Smooth muscle cell (in vitro differentiated cells): ENCODE data around the gene NOC4L. TPM values are rescaled to one million over a fixed set of nuclear protein-coding genes. Genes with fewer than 3 reads are reported as not detected.
"Not testable (repeated sequence)": the region's sequence is repeated elsewhere in the genome, so short reads cannot be mapped to it uniquely, and the experiment has no call there.

Source experiments
- DNase-seq: peaks from one replicate; lab custom pipeline; 2025; ENCODE audit not compliant: unreplicated experiment; lab: John Stamatoyannopoulos, UW
- H2AFZ ChIP-seq: fragments of 200-600 bp; sonication (generic); 2 replicates; pipeline ENCODE4 v1.6.0; 2016; ENCODE audit warnings: antibody characterized with exemption, low read depth, mild to moderate bottlenecking
- H3F3A ChIP-seq: fragments of 200-600 bp; sonication (generic); 2 replicates; pipeline ENCODE4 v1.6.0; 2017; ENCODE audit warnings: antibody characterized with exemption, low read depth
- H3K27ac ChIP-seq: fragments of 200-600 bp; sonication (generic); 2 replicates; pipeline ENCODE4 v1.5.1; 2016; ENCODE audit warnings: low read depth, mild to moderate bottlenecking
- H3K27me3 ChIP-seq: fragments of 200-600 bp; sonication (generic); 2 replicates; pipeline ENCODE4 v1.6.1; 2016; ENCODE audit warnings: low read depth, mild to moderate bottlenecking
- H3K36me3 ChIP-seq: fragments of 200-600 bp; sonication (generic); 2 replicates; pipeline ENCODE4 v1.5.1; 2016; ENCODE audit warnings: low read depth
- H3K4me1 ChIP-seq: fragments of 200-600 bp; sonication (generic); 2 replicates; pipeline ENCODE4 v1.5.1; 2016; ENCODE audit warnings: low read depth
- H3K4me2 ChIP-seq: fragments of 200-600 bp; sonication (generic); 2 replicates; pipeline ENCODE4 v1.6.0; 2016; ENCODE audit warnings: mild to moderate bottlenecking
- H3K4me3 ChIP-seq: fragments of 200-600 bp; sonication (generic); 2 replicates; pipeline ENCODE4 v1.5.1; 2016; ENCODE audit warnings: mild to moderate bottlenecking
- H3K79me2 ChIP-seq: fragments of 200-600 bp; sonication (generic); 2 replicates; pipeline ENCODE4 v1.6.0; 2016; ENCODE audit warnings: low read depth, mild to moderate bottlenecking
- H3K9ac ChIP-seq: fragments of 200-600 bp; sonication (generic); 2 replicates; pipeline ENCODE4 v1.6.0; 2016; ENCODE audit warnings: low read depth
- H3K9me3 ChIP-seq: fragments of 200-600 bp; sonication (generic); replicated peaks from 2 replicates; pipeline ENCODE4 v1.5.1; 2016; ENCODE audit warnings: low read depth
- H4K20me1 ChIP-seq: fragments of 200-600 bp; sonication (generic); 2 replicates; pipeline ENCODE4 v1.6.0; 2016; ENCODE audit warnings: low read depth
- WGBS: methylation state at CpG from one replicate; pipeline ENCODE4 v1.1.7; 2016; ENCODE audit warnings: low lambda C conversion rate; 5-methylcytosine and 5-hydroxymethylcytosine counted together
- polyA plus RNA-seq: library from polyadenylated mRNA; unstranded; fragments of >200 nt; fragmentation: Nextera tagmentation; extraction: Ambion mirVana; gene quantifications from 2 replicates; pipeline ENCODE4 v1.2.1, GENCODE V29; 2016
- total RNA-seq: library from RNA; depleted of rRNA; stranded (reverse); fragments of >200 nt; gene quantifications from 2 replicates; pipeline ENCODE4 v1.2.3, GENCODE V29; 2014
- TF ChIP-seq, protein P1 (sequence below): fragments of 200-600 bp; sonication (generic); IDR thresholded peaks from 2 replicates; pipeline ENCODE4 v1.5.1; 2017; ENCODE audit warnings: borderline replicate concordance, mild to moderate bottlenecking, antibody characterized with exemption; ENCODE audit not compliant: insufficient read depth, poor library complexity, severe bottlenecking

The NOC4L gene
- total and polyA plus RNA-seq, 2 experiments from 2014 or later, result 9.8 to 39.9 TPM

DNA sequence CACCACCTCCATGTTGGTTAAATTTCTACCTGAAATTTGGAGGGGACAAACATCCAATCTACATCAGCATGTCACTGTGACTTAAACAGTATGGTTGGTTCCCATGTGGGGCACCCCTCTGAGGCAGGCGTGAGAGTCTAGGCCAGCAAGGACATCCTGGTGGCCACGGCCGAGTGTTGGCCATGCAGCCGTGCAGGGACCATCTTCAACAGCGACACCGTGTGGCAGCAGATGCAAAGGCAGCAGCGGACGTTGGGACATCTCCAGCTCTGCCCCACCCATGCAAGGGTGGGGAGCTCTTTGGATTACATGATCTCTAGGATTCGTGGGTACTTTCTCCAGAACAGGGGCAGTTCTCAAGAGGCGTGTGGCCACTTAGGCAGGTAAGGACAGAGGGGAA lies 49.8 kb downstream of the NOC4L start:
- no peaks in the 10 kb centered on the region for H3K36me3 ChIP-seq
- H3K79me2 ChIP-seq, result no peaks in the 10 kb centered on the region
- H3K4me2 ChIP-seq, result no peak overlapping the region
- 53% methylated on average over 10 of the region's 10 CpGs for WGBS
- no peak for DNase-seq
- H2AFZ ChIP-seq, result no peak overlapping the region
- peaks cover 9% of the 10 kb centered on the region for H3K4me1 ChIP-seq
- H3K9ac ChIP-seq, result no peak overlapping the region
- no peak overlapping the region for H3K4me3 ChIP-seq
- H4K20me1 ChIP-seq, result no peaks in the 10 kb centered on the region
- TF ChIP-seq, protein P1, sequence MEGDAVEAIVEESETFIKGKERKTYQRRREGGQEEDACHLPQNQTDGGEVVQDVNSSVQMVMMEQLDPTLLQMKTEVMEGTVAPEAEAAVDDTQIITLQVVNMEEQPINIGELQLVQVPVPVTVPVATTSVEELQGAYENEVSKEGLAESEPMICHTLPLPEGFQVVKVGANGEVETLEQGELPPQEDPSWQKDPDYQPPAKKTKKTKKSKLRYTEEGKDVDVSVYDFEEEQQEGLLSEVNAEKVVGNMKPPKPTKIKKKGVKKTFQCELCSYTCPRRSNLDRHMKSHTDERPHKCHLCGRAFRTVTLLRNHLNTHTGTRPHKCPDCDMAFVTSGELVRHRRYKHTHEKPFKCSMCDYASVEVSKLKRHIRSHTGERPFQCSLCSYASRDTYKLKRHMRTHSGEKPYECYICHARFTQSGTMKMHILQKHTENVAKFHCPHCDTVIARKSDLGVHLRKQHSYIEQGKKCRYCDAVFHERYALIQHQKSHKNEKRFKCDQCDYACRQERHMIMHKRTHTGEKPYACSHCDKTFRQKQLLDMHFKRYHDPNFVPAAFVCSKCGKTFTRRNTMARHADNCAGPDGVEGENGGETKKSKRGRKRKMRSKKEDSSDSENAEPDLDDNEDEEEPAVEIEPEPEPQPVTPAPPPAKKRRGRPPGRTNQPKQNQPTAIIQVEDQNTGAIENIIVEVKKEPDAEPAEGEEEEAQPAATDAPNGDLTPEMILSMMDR, result peak; percentile 19
- H3K27ac ChIP-seq, result no peak overlapping the region
- no peaks in the 10 kb centered on the region for H3F3A ChIP-seq
- H3K9me3 ChIP-seq, result no peaks in the 10 kb centered on the region
- no peaks in the 10 kb centered on the region for H3K27me3 ChIP-seq

DNA sequence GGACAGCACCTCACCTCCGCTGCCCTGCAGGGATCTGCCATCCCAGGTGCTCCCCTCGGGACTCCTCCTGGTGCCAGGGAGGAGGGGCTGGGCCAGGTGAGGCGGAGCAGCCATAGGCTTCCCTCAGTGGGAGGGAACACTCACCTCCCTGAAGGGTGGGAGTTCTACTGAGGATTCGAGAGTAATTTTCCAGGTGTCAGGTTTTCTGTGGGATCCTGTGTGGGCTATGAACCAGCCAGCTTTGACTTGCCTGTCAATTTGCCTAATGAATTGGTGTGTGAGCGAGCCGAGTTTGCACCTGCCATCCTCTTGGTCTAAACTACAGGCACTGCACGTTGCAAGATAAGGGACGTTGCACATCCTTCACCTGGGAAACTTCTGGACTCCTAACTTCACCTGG lies 50.3 kb downstream of the NOC4L start:
- H4K20me1 ChIP-seq, result no peaks in the 10 kb centered on the region
- 79% methylated on average over 8 of the region's 8 CpGs for WGBS

DNA sequence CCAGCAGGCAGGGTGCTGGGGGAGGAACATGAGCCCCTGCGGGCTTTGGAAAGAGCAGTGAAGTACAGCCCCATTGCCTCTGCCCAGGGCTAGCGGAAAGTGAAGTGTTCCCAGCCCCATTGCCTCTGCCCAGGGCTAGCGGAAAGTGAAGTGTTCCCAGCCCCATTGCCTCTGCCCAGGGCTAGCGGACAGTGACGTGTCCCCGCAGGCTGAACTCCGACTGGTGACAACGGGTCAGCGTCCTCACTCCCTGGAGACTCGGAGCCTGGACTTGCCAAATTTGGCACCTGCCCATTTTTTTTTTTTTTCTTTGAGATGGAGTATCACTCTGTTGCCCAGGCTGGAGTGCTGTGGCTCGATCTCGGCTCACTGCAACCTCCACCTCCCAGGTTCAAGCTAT lies 51.0 kb downstream of the NOC4L start:
- H4K20me1 ChIP-seq, H3K36me3 ChIP-seq, H3K4me1 ChIP-seq: not testable (repeated sequence)

More for the DNA sequence above, 50.3 kb downstream of the NOC4L start:
- H3K9me3 ChIP-seq, result no peaks in the 10 kb centered on the region
- H3K9ac ChIP-seq, result no peak overlapping the region
- H3K4me1 ChIP-seq, result peaks cover 5% of the 10 kb centered on the region
- no peak overlapping the region for H3K4me2 ChIP-seq
- no peaks in the 10 kb centered on the region for H3K27me3 ChIP-seq
- no peaks in the 10 kb centered on the region for H3F3A ChIP-seq
- TF ChIP-seq, protein P1, result no peak
- H2AFZ ChIP-seq, result no peak overlapping the region
- H3K27ac ChIP-seq, result no peak overlapping the region
- H3K36me3 ChIP-seq, result no peaks in the 10 kb centered on the region
- H3K4me3 ChIP-seq, result no peak overlapping the region
- no peaks in the 10 kb centered on the region for H3K79me2 ChIP-seq
- no peak for DNase-seq

DNA sequence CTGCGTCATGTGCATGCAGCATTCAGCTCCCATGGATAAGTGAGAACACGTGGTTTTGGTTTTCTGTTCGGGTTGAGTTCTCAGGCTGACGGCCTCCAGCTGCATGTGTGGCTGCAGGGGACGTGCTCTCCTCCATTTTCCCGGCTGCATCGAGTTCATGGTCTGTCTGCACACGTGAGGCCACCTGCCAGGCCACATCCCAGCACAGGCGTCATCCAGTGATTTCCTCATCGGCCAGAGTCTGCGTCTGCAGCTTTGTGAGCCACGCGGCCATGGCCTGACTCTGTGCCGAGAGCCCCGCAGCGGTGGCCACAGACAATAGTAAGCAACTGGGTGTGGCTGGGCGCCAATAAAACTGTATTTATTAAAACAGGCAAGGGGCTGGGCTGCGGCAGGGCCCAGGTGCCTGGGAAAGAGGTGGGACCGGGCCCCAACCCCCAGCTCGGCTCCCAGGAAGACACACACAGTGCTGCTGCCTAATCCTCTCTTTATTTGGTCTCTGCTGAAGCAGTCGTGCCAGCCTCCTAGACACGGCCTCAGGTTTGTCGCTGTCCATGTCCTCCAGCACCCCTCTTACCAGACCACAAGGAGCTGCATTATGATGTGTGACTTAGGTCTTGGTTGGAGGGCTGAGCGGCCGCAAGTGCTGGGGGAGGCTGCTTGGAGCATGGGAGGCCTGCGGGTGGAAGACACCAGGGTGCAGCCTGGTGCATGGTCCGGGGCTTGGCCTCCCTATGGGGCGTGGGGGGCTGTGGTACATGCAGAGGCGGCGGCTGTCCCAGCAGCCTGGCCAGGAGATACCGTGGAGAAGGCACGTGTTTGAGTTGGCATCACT lies 52.0 kb downstream of the NOC4L start:
- no peaks in the 10 kb centered on the region for H3K4me1 ChIP-seq
- no peaks in the 10 kb centered on the region for H3K79me2 ChIP-seq
- H3K27ac ChIP-seq, result no peak overlapping the region
- TF ChIP-seq, protein P1, result no peak
- 87% methylated on average over 32 of the region's 32 CpGs for WGBS
- no peaks in the 10 kb centered on the region for H3K27me3 ChIP-seq
- no peaks in the 10 kb centered on the region for H3F3A ChIP-seq
- H3K4me3 ChIP-seq, result no peak overlapping the region
- no peaks in the 10 kb centered on the region for H3K9me3 ChIP-seq
- no peaks in the 10 kb centered on the region for H3K36me3 ChIP-seq
- H2AFZ ChIP-seq, result no peak overlapping the region
- DNase-seq, result no peak
- H3K4me2 ChIP-seq, result no peak overlapping the region
- H4K20me1 ChIP-seq, result no peaks in the 10 kb centered on the region
- H3K9ac ChIP-seq, result no peak overlapping the region

More for the DNA sequence above, 51.0 kb downstream of the NOC4L start:
- not testable (repeated sequence) for H3K79me2 ChIP-seq, DNase-seq, H3K27ac ChIP-seq, H3F3A ChIP-seq, H3K9ac ChIP-seq, H3K4me2 ChIP-seq, H3K9me3 ChIP-seq, H2AFZ ChIP-seq, H3K4me3 ChIP-seq, H3K27me3 ChIP-seq
- WGBS, result 94% methylated on average over 12 of the region's 12 CpGs
